ENCODE measurements around the gene CFHR1.
"Not testable (repeated sequence)": the region's sequence is repeated elsewhere in the genome, so short reads cannot be mapped to it uniquely, and the experiment has no call there.

DNA sequence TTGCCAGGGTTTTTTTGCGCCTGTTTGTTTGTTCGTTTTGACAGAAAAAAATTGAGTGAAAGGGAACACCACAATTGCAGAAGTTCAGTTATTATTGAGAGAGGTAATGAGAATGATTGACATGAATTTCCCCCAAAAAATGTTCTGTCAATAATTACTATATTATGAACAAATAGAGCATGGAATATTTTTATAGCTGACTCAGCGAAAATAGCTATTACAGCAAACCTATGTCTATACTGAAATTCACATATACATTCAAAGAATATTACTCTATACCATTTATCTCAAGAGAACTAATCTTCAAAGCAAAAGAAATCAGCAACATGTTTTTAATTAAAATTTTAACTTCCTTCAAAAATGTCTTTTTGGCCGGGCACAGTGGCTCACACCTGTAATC is 49.7 kb upstream of the CFHR1 start:
- not testable (repeated sequence) for TF ChIP-seq ESRRG (CRISPR knock-in tag; IDR thresholded peaks at IDR 0.05); PATZ1 (CRISPR knock-in tag; IDR thresholded peaks at IDR 0.05; ENCODE audit: borderline replicate concordance); ZC3H10 (CRISPR knock-in tag; IDR thresholded peaks at IDR 0.05); TSHZ2 (CRISPR knock-in tag; IDR thresholded peaks at IDR 0.05); ZFP3 (CRISPR knock-in tag; IDR thresholded peaks at IDR 0.05); SNAI2 (CRISPR knock-in tag; IDR thresholded peaks at IDR 0.05); CREB5 (CRISPR knock-in tag; IDR thresholded peaks at IDR 0.05; ENCODE audit: low read depth); ZFP30 (CRISPR knock-in tag; IDR thresholded peaks at IDR 0.05); OSR1 (CRISPR knock-in tag; IDR thresholded peaks at IDR 0.05); ARNTL (CRISPR knock-in tag; IDR thresholded peaks at IDR 0.05; ENCODE audit: borderline replicate concordance, low read depth)
- TF ChIP-seq, protein P1, sequence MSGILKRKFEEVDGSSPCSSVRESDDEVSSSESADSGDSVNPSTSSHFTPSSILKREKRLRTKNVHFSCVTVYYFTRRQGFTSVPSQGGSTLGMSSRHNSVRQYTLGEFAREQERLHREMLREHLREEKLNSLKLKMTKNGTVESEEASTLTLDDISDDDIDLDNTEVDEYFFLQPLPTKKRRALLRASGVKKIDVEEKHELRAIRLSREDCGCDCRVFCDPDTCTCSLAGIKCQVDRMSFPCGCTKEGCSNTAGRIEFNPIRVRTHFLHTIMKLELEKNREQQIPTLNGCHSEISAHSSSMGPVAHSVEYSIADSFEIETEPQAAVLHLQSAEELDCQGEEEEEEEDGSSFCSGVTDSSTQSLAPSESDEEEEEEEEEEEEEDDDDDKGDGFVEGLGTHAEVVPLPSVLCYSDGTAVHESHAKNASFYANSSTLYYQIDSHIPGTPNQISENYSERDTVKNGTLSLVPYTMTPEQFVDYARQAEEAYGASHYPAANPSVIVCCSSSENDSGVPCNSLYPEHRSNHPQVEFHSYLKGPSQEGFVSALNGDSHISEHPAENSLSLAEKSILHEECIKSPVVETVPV (CRISPR knock-in tag; IDR thresholded peaks at IDR 0.05): not testable (repeated sequence)

All from SK-N-SH treated with all-trans-retinoic acid at 6 μM for 48 hours (cell line).